Urinary bladder (tissue), 2 donors: ENCODE results near the gene DKC1. TPM values are rescaled to one million over a fixed set of nuclear protein-coding genes. Genes with fewer than 3 reads are reported as not detected.

ENCODE experiments used
- polyA plus RNA-seq: library from polyadenylated mRNA; stranded (reverse); fragments of 200-250 nt; gene quantifications from one replicate; pipeline ENCODE4 v1.2.3, GENCODE V29; 2013
- small RNA-seq: library from RNA; depleted of rRNA; stranded (forward); fragments of <200 nt; gene quantifications from one replicate; pipeline ENCODE3, GENCODE V24; 2014
- total RNA-seq: library from RNA; depleted of rRNA; stranded (reverse); fragments of >200 nt; gene quantifications from one replicate; pipeline ENCODE4 v1.2.3, GENCODE V29; 2014
- donor health status: healthy.

DKC1 gene
- total and polyA plus RNA-seq, 2 donors: 20.2 to 26.3 TPM

Small RNA genes lying within 50 kb of the gene (small RNA-seq; reads per million reads assigned to genes)
- not detected for gene SNORA36A

Other genes starting within 250 kb of the DKC1 start
- 11.2 TPM for gene FAM3A, start 246.6 kb upstream of the DKC1 start, total RNA-seq
- 67.8 TPM for gene FAM3A, start 246.6 kb upstream of the DKC1 start, polyA plus RNA-seq
- gene G6PD, start 216.0 kb upstream of the DKC1 start, total RNA-seq: 12.8 TPM
- gene G6PD, start 216.0 kb upstream of the DKC1 start, polyA plus RNA-seq: 77.6 TPM
- 5.3 TPM for gene IKBKG, start 215.2 kb upstream of the DKC1 start, total RNA-seq
- gene IKBKG, start 215.2 kb upstream of the DKC1 start, polyA plus RNA-seq: 38.5 TPM
- not detected for gene CTAG1A, start 177.7 kb upstream of the DKC1 start, total RNA-seq
- gene CTAG1A, start 177.7 kb upstream of the DKC1 start, polyA plus RNA-seq: not detected
- gene CTAG1B, start 143.6 kb upstream of the DKC1 start, total RNA-seq: not detected
- gene CTAG1B, start 143.6 kb upstream of the DKC1 start, polyA plus RNA-seq: not detected
- not detected for gene CTAG2, start 109.3 kb upstream of the DKC1 start, total RNA-seq
- gene CTAG2, start 109.3 kb upstream of the DKC1 start, polyA plus RNA-seq: not detected
- gene GAB3, start 11.8 kb upstream of the DKC1 start, total RNA-seq: 8.0 TPM
- 2.2 TPM for gene GAB3, start 11.8 kb upstream of the DKC1 start, polyA plus RNA-seq
- 21.0 TPM for gene MPP1, start 42.6 kb downstream of the DKC1 start, total RNA-seq
- gene MPP1, start 42.6 kb downstream of the DKC1 start, polyA plus RNA-seq: 24.9 TPM
- not detected for gene SMIM9, start 71.8 kb downstream of the DKC1 start, total RNA-seq
- gene SMIM9, start 71.8 kb downstream of the DKC1 start, polyA plus RNA-seq: not detected
- 0.95 TPM for gene F8A1, start 123.5 kb downstream of the DKC1 start, total RNA-seq
- 24.9 TPM for gene F8A1, start 123.5 kb downstream of the DKC1 start, polyA plus RNA-seq